ENCODE results near the gene HOXC6. TPM values are rescaled to one million over a fixed set of nuclear protein-coding genes. Genes with fewer than 3 reads are reported as not detected.
"Not testable (repeated sequence)": the region's sequence is repeated elsewhere in the genome, so short reads cannot be mapped to it uniquely, and the experiment has no call there.

The HOXC6 gene
- total and polyA plus RNA-seq, 10 of the 15 experiments (the other 5 are each of a cell fraction or from before 2014, with no cell fraction given), result 0.02 to 0.55 (median 0.45) TPM; not detected in 4

DNA sequence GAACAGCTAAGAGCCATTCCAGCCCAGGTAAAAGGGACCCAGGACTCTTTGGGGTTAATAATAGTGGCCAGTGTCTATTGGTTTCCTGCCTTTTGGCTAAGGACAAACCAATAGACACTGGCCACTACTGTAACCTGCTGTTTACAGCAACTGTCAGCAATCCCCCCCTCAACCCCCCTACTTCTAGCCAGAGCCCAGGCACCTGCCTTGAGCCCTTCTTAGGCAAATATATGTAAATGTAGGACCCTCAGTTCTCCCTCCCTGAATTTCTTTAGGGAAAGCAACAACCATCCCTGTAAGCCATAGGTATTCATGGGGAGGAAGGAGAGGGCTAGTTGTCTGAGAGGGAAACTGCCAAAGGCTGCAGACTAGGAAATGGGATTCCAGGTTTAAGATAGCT lies 47.7 kb downstream of the HOXC6 start:
- Histone ChIP-seq H3K27me3 (replicated peaks in 1 of 2; ENCODE audit: control insufficient read depth in 2 of 2, insufficient read depth in 2 of 2, low read length in 1 of 2) (no peaks in the 10 kb centered on the region), H3K4me3 (no peak overlapping the region), H3K4me2 (ENCODE audit: control insufficient read depth, insufficient read depth) (no peak overlapping the region), H3K79me2 (ENCODE audit: control insufficient read depth, insufficient read depth, low read length) (no peaks in the 10 kb centered on the region), H3K9ac (ENCODE audit: control insufficient read depth, insufficient read depth, low read length) (no peak overlapping the region), H3K36me3 (ENCODE audit: control insufficient read depth in 2 of 2, insufficient read depth in 2 of 2, low read length in 1 of 2) (no peaks in the 10 kb centered on the region), H4K20me1 (ENCODE audit: control insufficient read depth, insufficient read depth) (no peaks in the 10 kb centered on the region), H3K4me1 (ENCODE audit: control insufficient read depth, insufficient read depth, low read length) (no peaks in the 10 kb centered on the region), H2AFZ (ENCODE audit: control insufficient read depth, low read depth, low read length) (no peak overlapping the region), H3K27ac (ENCODE audit: control insufficient read depth, insufficient read depth) (no peak overlapping the region), H3K9me3 (replicated peaks; ENCODE audit: control insufficient read depth, insufficient read depth, low read length) (no peaks in the 10 kb centered on the region)
- FAIRE-seq, result no peak
- TF ChIP-seq, protein P1, sequence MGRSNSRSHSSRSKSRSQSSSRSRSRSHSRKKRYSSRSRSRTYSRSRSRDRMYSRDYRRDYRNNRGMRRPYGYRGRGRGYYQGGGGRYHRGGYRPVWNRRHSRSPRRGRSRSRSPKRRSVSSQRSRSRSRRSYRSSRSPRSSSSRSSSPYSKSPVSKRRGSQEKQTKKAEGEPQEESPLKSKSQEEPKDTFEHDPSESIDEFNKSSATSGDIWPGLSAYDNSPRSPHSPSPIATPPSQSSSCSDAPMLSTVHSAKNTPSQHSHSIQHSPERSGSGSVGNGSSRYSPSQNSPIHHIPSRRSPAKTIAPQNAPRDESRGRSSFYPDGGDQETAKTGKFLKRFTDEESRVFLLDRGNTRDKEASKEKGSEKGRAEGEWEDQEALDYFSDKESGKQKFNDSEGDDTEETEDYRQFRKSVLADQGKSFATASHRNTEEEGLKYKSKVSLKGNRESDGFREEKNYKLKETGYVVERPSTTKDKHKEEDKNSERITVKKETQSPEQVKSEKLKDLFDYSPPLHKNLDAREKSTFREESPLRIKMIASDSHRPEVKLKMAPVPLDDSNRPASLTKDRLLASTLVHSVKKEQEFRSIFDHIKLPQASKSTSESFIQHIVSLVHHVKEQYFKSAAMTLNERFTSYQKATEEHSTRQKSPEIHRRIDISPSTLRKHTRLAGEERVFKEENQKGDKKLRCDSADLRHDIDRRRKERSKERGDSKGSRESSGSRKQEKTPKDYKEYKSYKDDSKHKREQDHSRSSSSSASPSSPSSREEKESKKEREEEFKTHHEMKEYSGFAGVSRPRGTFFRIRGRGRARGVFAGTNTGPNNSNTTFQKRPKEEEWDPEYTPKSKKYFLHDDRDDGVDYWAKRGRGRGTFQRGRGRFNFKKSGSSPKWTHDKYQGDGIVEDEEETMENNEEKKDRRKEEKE (IDR thresholded peaks at IDR 0.05), result no peak
- CTCF ChIA-PET, result interaction anchor here (1.1 to 1.4 kb wide), 2 partner anchors 22 to 126 kb away, joined by 3 to 5 read pairs; partner anchors contain the start of gene HOXC4
- intact Hi-C loops (cut with micrococcal nuclease; ENCODE audit: unreplicated experiment), result no loop called here
- SMC1A ChIA-PET (ENCODE audit: uncharacterized antibody, unreplicated experiment), result no interaction called here
- BruUV-seq (replicated peaks), result no TSS peak
- no peak for ATAC-seq
- POLR2A ChIA-PET, result no interaction called here
- RAD21 ChIA-PET (ENCODE audit: unreplicated experiment), result interaction anchor here (1.3 kb wide), 1 partner anchor 22 kb away, joined by 3 read pairs; the partner anchor contains the start of gene HOXC4
- DNase-seq (ENCODE audit: low read depth, low spot score), result no peak
- in situ Hi-C loops (cut with MboI), result no loop called here

DNA sequence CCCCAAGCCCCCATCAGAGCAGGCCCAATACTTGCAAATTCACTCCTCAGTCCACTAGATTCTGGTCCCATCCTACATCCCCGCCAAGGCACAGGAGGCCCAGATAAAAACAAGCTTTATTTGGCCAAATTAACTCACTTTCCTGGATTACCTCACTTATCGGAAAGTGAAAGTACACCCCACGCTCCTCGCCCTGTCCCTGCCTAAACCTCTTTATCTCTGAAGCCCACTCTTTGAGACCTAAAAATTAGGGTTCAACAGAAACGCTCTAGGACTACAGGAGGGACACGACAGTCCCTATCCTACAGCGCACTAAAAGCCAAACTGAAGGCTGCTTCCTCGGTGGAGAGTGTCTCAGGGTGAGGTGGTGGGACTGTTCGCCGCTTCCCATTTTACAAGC lies 49.6 kb downstream of the HOXC6 start:
- CTCF ChIA-PET; H3K9me3 ChIP-seq (replicated peaks; ENCODE audit: control insufficient read depth, insufficient read depth, low read length); intact Hi-C loops (cut with micrococcal nuclease; ENCODE audit: unreplicated experiment); in situ Hi-C loops (cut with MboI); H2AFZ ChIP-seq (ENCODE audit: control insufficient read depth, low read depth, low read length); H3K27me3 ChIP-seq (replicated peaks in 1 of 2; ENCODE audit: control insufficient read depth in 2 of 2, insufficient read depth in 2 of 2, low read length in 1 of 2); H3K36me3 ChIP-seq (ENCODE audit: control insufficient read depth in 2 of 2, insufficient read depth in 2 of 2, low read length in 1 of 2); FAIRE-seq; RAD21 ChIA-PET (ENCODE audit: unreplicated experiment); H3K79me2 ChIP-seq (ENCODE audit: control insufficient read depth, insufficient read depth, low read length); H3K4me2 ChIP-seq (ENCODE audit: control insufficient read depth, insufficient read depth); DNase-seq (ENCODE audit: low read depth, low spot score); H3K27ac ChIP-seq (ENCODE audit: control insufficient read depth, insufficient read depth); ATAC-seq; H3K9ac ChIP-seq (ENCODE audit: control insufficient read depth, insufficient read depth, low read length); H3K4me1 ChIP-seq (ENCODE audit: control insufficient read depth, insufficient read depth, low read length); H4K20me1 ChIP-seq (ENCODE audit: control insufficient read depth, insufficient read depth); BruUV-seq (replicated peaks); POLR2A ChIA-PET; H3K4me3 ChIP-seq: not testable (repeated sequence)
- SMC1A ChIA-PET (ENCODE audit: uncharacterized antibody, unreplicated experiment), result interaction anchor here (1.2 kb wide), 1 partner anchor 25 kb away, joined by 3 read pairs; the partner anchor contains the start of gene HOXC4
- 81% methylated on average over 10 of the region's 10 CpGs for WGBS (ENCODE audit: insufficient coverage, insufficient replicate concordance, low lambda C conversion rate, missing lambda C conversion rate)

DNA sequence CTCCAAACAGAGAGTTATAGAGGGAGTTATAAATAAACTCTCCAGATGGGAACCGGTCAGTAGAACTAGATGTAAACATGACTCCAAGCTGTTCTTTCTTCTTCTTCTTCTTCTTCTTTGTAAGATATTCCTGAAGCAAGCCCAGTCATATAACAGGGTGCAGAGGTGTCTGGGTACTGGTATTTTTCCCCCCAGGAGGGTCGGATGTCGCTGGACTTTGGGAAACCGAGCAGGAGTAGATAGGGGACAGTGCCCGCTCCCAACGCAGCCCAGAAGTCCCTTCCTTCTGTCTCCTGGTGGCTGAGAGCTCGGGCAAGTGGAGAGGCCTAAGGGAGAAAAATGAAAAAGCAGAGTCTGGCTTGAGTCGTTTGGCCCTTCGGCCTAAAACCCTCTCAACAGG lies 50.9 kb downstream of the HOXC6 start:
- H2AFZ ChIP-seq (ENCODE audit: control insufficient read depth, low read depth, low read length); in situ Hi-C loops (cut with MboI): not testable (repeated sequence)

More for the DNA sequence above, 50.9 kb downstream of the HOXC6 start:
- H3K9ac ChIP-seq (ENCODE audit: control insufficient read depth, insufficient read depth, low read length); BruUV-seq (replicated peaks); DNase-seq (ENCODE audit: low read depth, low spot score); RAD21 ChIA-PET (ENCODE audit: unreplicated experiment); SMC1A ChIA-PET (ENCODE audit: uncharacterized antibody, unreplicated experiment); H3K4me3 ChIP-seq; H3K79me2 ChIP-seq (ENCODE audit: control insufficient read depth, insufficient read depth, low read length); H3K9me3 ChIP-seq (replicated peaks; ENCODE audit: control insufficient read depth, insufficient read depth, low read length); CTCF ChIA-PET; FAIRE-seq; H4K20me1 ChIP-seq (ENCODE audit: control insufficient read depth, insufficient read depth); intact Hi-C loops (cut with micrococcal nuclease; ENCODE audit: unreplicated experiment); ATAC-seq; H3K4me1 ChIP-seq (ENCODE audit: control insufficient read depth, insufficient read depth, low read length); H3K27ac ChIP-seq (ENCODE audit: control insufficient read depth, insufficient read depth); H3K27me3 ChIP-seq (replicated peaks in 1 of 2; ENCODE audit: control insufficient read depth in 2 of 2, insufficient read depth in 2 of 2, low read length in 1 of 2); POLR2A ChIA-PET; H3K4me2 ChIP-seq (ENCODE audit: control insufficient read depth, insufficient read depth); H3K36me3 ChIP-seq (ENCODE audit: control insufficient read depth in 2 of 2, insufficient read depth in 2 of 2, low read length in 1 of 2): not testable (repeated sequence)
- 91% methylated on average over 9 of the region's 9 CpGs for WGBS (ENCODE audit: insufficient coverage, insufficient replicate concordance, low lambda C conversion rate, missing lambda C conversion rate)

Measured in GM12878 (cell line).